Breast epithelium (tissue), 3 donors: ENCODE measurements around the gene CT45A10.
"Not testable (repeated sequence)": the region's sequence is repeated elsewhere in the genome, so short reads cannot be mapped to it uniquely, and the experiment has no call there.

Experiments used
- POLR2A ChIP-seq: fragments of 450-650 bp; IDR thresholded peaks from one replicate; pipeline ENCODE4 v1.6.1; 2016; ENCODE audit warnings: antibody characterized with exemption, mild to moderate bottlenecking, moderate library complexity
- POLR2AphosphoS5 ChIP-seq, 3 donors: sonication (generic); formaldehyde crosslinking; IDR thresholded peaks; one replicate each; pipeline ENCODE4 v1.6.1; 2017; ENCODE audit warnings: antibody characterized with exemption in 3 of 3
- TF ChIP-seq, protein P1 (sequence below), 3 donors: fragments of 450-650 bp; IDR thresholded peaks; one replicate each; pipeline ENCODE4 v1.5.1; 2016 to 2017; ENCODE audit warnings: antibody characterized with exemption in 3 of 3, mild to moderate bottlenecking in 3 of 3, moderate library complexity in 3 of 3

DNA sequence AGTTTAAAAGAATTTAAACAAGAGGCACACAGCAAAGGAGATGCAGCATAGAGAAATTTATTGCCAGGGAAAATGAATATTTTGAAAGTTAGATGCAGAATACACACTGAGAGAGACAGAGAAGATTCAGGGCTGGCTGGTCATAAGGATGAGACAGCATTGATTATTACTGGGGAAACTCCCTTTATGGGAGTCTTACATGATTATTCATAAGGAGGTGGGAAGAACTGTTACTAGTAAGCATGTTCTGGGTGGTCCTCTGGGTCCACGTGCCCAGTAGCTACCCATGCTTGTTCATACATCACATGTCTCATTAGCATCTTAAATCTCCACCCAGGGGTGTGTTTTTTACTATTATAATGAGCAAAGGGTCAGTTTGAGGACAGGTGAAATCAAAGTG, 27.3 kb upstream of the CT45A10 start:
- not testable (repeated sequence) for TF ChIP-seq POLR2A; POLR2AphosphoS5 (IDR thresholded peaks at IDR 0.05)
- TF ChIP-seq, protein P1, sequence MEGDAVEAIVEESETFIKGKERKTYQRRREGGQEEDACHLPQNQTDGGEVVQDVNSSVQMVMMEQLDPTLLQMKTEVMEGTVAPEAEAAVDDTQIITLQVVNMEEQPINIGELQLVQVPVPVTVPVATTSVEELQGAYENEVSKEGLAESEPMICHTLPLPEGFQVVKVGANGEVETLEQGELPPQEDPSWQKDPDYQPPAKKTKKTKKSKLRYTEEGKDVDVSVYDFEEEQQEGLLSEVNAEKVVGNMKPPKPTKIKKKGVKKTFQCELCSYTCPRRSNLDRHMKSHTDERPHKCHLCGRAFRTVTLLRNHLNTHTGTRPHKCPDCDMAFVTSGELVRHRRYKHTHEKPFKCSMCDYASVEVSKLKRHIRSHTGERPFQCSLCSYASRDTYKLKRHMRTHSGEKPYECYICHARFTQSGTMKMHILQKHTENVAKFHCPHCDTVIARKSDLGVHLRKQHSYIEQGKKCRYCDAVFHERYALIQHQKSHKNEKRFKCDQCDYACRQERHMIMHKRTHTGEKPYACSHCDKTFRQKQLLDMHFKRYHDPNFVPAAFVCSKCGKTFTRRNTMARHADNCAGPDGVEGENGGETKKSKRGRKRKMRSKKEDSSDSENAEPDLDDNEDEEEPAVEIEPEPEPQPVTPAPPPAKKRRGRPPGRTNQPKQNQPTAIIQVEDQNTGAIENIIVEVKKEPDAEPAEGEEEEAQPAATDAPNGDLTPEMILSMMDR (IDR thresholded peaks at IDR 0.05) = not testable (repeated sequence)
